ENCODE results near the gene HDHD2.

GRCh38 chr18:47110492-47111274 is 39.6 kb downstream of the HDHD2 start:
- TF ChIP-seq, protein P1, sequence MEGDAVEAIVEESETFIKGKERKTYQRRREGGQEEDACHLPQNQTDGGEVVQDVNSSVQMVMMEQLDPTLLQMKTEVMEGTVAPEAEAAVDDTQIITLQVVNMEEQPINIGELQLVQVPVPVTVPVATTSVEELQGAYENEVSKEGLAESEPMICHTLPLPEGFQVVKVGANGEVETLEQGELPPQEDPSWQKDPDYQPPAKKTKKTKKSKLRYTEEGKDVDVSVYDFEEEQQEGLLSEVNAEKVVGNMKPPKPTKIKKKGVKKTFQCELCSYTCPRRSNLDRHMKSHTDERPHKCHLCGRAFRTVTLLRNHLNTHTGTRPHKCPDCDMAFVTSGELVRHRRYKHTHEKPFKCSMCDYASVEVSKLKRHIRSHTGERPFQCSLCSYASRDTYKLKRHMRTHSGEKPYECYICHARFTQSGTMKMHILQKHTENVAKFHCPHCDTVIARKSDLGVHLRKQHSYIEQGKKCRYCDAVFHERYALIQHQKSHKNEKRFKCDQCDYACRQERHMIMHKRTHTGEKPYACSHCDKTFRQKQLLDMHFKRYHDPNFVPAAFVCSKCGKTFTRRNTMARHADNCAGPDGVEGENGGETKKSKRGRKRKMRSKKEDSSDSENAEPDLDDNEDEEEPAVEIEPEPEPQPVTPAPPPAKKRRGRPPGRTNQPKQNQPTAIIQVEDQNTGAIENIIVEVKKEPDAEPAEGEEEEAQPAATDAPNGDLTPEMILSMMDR (conservative IDR thresholded peaks at IDR 0.05): no peak
- no peak for TF ChIP-seq EZH2 (IDR thresholded peaks at IDR 0.05; ENCODE audit: low read depth)

Measured in PC-9 (cell line).